Uterus (tissue), 2 donors: ENCODE results near the gene CDK4.

Experiments used
- POLR2A ChIP-seq, 2 donors: fragments of 450-650 bp; IDR thresholded peaks; one replicate each; pipeline ENCODE4 v1.6.1; 2016; ENCODE audit warnings: antibody characterized with exemption in 2 of 2, mild to moderate bottlenecking in 1 of 2, moderate library complexity in 1 of 2
- TF ChIP-seq, protein P1 (sequence below), 4 experiments: fragments of 200-600 bp in 2 of 4; fragments of 450-650 bp in 2 of 4; sonication (generic) in 2 of 4; IDR thresholded peaks; one replicate each; pipeline ENCODE4 v1.5.1; 2016 to 2019; ENCODE audit warnings: antibody characterized with exemption in 4 of 4, mild to moderate bottlenecking in 2 of 4, moderate library complexity in 1 of 4

DNA sequence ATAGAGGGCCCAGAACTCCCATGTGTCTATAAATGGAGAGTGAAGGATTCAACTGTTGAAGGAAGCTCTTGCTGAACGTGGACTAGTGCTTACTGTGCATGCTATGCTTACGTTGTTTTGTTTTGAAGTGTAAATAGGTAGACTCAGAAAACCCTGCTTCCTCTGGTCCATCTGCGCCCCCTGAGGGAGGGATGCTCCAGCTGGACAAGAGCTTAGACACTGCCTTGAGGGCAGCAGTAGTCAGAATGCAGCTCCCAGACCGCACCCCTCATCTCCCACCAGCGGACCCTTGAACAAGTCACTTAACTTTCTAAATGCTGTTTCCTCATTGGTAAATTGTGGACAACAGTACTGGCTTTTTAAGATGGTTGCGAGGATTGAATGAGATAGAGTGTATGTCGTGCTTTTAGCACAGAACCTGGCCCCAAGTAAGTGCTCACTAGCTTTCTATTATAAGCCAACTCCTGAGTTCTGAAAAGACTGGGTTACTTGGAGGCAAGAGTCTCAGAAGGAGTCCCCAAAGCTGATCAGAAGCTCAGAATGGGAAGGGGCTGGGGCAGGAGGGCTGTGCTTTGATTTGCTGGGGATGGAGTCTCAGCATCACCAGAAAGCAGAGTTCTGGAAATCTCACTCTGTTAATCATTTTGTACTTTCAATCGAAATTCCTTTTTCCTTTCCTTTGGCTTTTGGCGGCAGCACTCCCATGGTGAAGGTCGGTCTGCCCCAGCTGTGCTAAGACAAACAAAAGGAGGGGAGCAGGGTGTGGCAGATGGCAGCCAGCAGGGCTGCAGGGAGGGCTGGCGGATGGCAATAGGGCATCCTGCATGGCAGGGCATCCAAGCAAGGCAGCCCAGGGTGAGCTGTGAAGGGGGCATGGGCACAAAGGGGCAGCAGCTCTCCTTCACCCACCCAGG lies 29.1 kb downstream of the CDK4 start:
- TF ChIP-seq, protein P1, sequence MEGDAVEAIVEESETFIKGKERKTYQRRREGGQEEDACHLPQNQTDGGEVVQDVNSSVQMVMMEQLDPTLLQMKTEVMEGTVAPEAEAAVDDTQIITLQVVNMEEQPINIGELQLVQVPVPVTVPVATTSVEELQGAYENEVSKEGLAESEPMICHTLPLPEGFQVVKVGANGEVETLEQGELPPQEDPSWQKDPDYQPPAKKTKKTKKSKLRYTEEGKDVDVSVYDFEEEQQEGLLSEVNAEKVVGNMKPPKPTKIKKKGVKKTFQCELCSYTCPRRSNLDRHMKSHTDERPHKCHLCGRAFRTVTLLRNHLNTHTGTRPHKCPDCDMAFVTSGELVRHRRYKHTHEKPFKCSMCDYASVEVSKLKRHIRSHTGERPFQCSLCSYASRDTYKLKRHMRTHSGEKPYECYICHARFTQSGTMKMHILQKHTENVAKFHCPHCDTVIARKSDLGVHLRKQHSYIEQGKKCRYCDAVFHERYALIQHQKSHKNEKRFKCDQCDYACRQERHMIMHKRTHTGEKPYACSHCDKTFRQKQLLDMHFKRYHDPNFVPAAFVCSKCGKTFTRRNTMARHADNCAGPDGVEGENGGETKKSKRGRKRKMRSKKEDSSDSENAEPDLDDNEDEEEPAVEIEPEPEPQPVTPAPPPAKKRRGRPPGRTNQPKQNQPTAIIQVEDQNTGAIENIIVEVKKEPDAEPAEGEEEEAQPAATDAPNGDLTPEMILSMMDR (IDR thresholded peaks at IDR 0.05), result no peak
- no peak for TF ChIP-seq POLR2A (IDR thresholded peaks at IDR 0.05)
